H1 (cell line): ENCODE measurements around the gene C1orf116.

Experiments used
- CTCF ChIP-seq, 3 experiments: IDR thresholded peaks; 1 replicate in 2 of 3; 2 replicates in 1 of 3; pipeline versions ENCODE4 v1.5.1 to v1.6.1; 2011; ENCODE audit warnings: low read length in 3 of 3, mild to moderate bottlenecking in 3 of 3, inconsistent platforms in 2 of 3, low read depth in 1 of 3, moderate library complexity in 1 of 3; ENCODE audit not compliant: insufficient read depth in 1 of 3; ENCODE audit errors: control extremely low read depth in 1 of 3
- FOSL1 ChIP-seq: IDR thresholded peaks from 2 replicates; pipeline ENCODE4 v1.6.1; 2011; ENCODE audit warnings: mild to moderate bottlenecking, low read depth, low read length, moderate library complexity; ENCODE audit not compliant: insufficient read depth
- MAX ChIP-seq: IDR thresholded peaks from 2 replicates; pipeline ENCODE4 v1.6.1; 2012; ENCODE audit warnings: inconsistent platforms
- POLR2A ChIP-seq, 2 experiments: IDR thresholded peaks; 1 replicate in 1 of 2; 2 replicates in 1 of 2; pipeline ENCODE4 v1.6.1; 2011; ENCODE audit warnings: low read depth in 2 of 2, low read length in 2 of 2, mild to moderate bottlenecking in 2 of 2; ENCODE audit errors: control extremely low read depth in 1 of 2
- USF2 ChIP-seq: IDR thresholded peaks from 2 replicates; pipeline ENCODE4 v1.6.1; 2011; ENCODE audit warnings: low read length, improper control_type of control experiment

GRCh38 chr1:207077470-207078377 lies 45.2 kb upstream of the C1orf116 start:
- TF ChIP-seq CTCF (IDR thresholded peaks at IDR 0.05; ENCODE audit: control extremely low read depth in 1 of 3, insufficient read depth in 1 of 3, low read depth in 1 of 3, low read length in 3 of 3) (peak; percentile 4 to 87 (median 77)), FOSL1 (no peak), POLR2A (IDR thresholded peaks at IDR 0.05; ENCODE audit: control extremely low read depth in 1 of 2, low read depth in 2 of 2, low read length in 2 of 2) (no peak), MAX (no peak), USF2 (no peak)
